Osteoblast (primary cell): ENCODE results near the gene AUTS2. TPM values are rescaled to one million over a fixed set of nuclear protein-coding genes. Genes with fewer than 3 reads are reported as not detected.

Source experiments
- DNase-seq: peaks from one replicate; pipeline ENCODE4 v3.0.0; 2011; ENCODE audit warnings: low spot score, mixed read lengths; ENCODE audit not compliant: insufficient read length; ENCODE audit errors: missing footprints
- H2AFZ ChIP-seq: 2 replicates; pipeline ENCODE4 v1.6.0; 2011; ENCODE audit warnings: mild to moderate bottlenecking, low read length
- H3K27ac ChIP-seq: 2 replicates; pipeline ENCODE4 v1.5.1; 2011; ENCODE audit warnings: mild to moderate bottlenecking, low read depth, low read length, moderate library complexity
- H3K27me3 ChIP-seq: 2 replicates; pipeline ENCODE4 v1.6.0; 2012; ENCODE audit warnings: mild to moderate bottlenecking, control low read depth, inconsistent platforms, low read length, moderate library complexity; ENCODE audit not compliant: insufficient read depth
- H3K36me3 ChIP-seq: 2 replicates; pipeline ENCODE4 v1.5.1; 2011; ENCODE audit warnings: mild to moderate bottlenecking, low read length, control low read depth, moderate library complexity; ENCODE audit not compliant: insufficient read depth
- H3K4me1 ChIP-seq: 2 replicates; pipeline ENCODE4 v1.5.1; 2011; ENCODE audit warnings: mild to moderate bottlenecking, low read length, control low read depth, moderate library complexity; ENCODE audit not compliant: insufficient read depth
- H3K4me2 ChIP-seq: 2 replicates; pipeline ENCODE4 v1.6.0; 2011; ENCODE audit warnings: mild to moderate bottlenecking, low read length; ENCODE audit not compliant: insufficient read depth
- H3K4me3 ChIP-seq: fragments of 200-600 bp; sonication (generic); 3 replicates; pipeline ENCODE4 v1.5.1; 2012; ENCODE audit warnings: mild to moderate bottlenecking, low read length, inconsistent platforms; ENCODE audit not compliant: insufficient read depth
- H3K79me2 ChIP-seq: 2 replicates; pipeline ENCODE4 v1.6.0; 2012; ENCODE audit warnings: mild to moderate bottlenecking, low read length, control low read depth, inconsistent platforms; ENCODE audit not compliant: insufficient read depth
- H3K9me3 ChIP-seq: 2 replicates; pipeline ENCODE4 v1.5.1; 2011; ENCODE audit warnings: low read depth, low read length, control low read depth
- H4K20me1 ChIP-seq: 2 replicates; pipeline ENCODE4 v1.6.0; 2012; ENCODE audit warnings: mild to moderate bottlenecking, low read length, control low read depth; ENCODE audit not compliant: insufficient read depth
- CTCF ChIP-seq: IDR thresholded peaks from 2 replicates; pipeline ENCODE4 v1.5.1; 2011; ENCODE audit warnings: mild to moderate bottlenecking, low read depth, low read length, moderate library complexity; ENCODE audit errors: extremely low read depth
- total RNA-seq: library from RNA; depleted of rRNA; stranded (reverse); fragments of >200 nt; gene quantifications from 2 replicates; pipeline ENCODE4 v1.2.3, GENCODE V29; 2012

The AUTS2 gene
- total RNA-seq, 1 donor: 15.2 TPM

GRCh38 chr7:69880840-69881239 is 282.6 kb downstream of the AUTS2 start:
- no peak for TF ChIP-seq CTCF
- H3K79me2 ChIP-seq: no peaks in the 10 kb centered on the region
- no peaks in the 10 kb centered on the region for H3K36me3 ChIP-seq
- DNase-seq: no peak
- H3K4me3 ChIP-seq: no peak overlapping the region
- H3K27ac ChIP-seq: no peak overlapping the region
- no peaks in the 10 kb centered on the region for H4K20me1 ChIP-seq
- no peaks in the 10 kb centered on the region for H3K4me1 ChIP-seq
- H3K9me3 ChIP-seq: no peaks in the 10 kb centered on the region
- no peak overlapping the region for H3K4me2 ChIP-seq
- H2AFZ ChIP-seq: no peak overlapping the region
- H3K27me3 ChIP-seq: no peaks in the 10 kb centered on the region

- no peaks in the 10 kb centered on the region for H3K79me2 ChIP-seq
- no peaks in the 10 kb centered on the region for H3K4me1 ChIP-seq
- DNase-seq: no peak
- no peak for TF ChIP-seq CTCF
- H3K9me3 ChIP-seq: no peaks in the 10 kb centered on the region
- no peak overlapping the region for H2AFZ ChIP-seq
- H3K27ac ChIP-seq: no peak overlapping the region
- H3K4me3 ChIP-seq: no peak overlapping the region
- no peaks in the 10 kb centered on the region for H3K27me3 ChIP-seq
- no peaks in the 10 kb centered on the region for H3K36me3 ChIP-seq
- H4K20me1 ChIP-seq: no peaks in the 10 kb centered on the region
- no peak overlapping the region for H3K4me2 ChIP-seq
These were observed 284.0 kb downstream of the AUTS2 start for GRCh38 chr7:69882269-69882668.

- TF ChIP-seq CTCF: no peak
- no peak overlapping the region for H3K4me3 ChIP-seq
- no peaks in the 10 kb centered on the region for H3K9me3 ChIP-seq
These were observed 285.2 kb downstream of the AUTS2 start for GRCh38 chr7:69883399-69883891.

GRCh38 chr7:69885431-69885830 is 287.2 kb downstream of the AUTS2 start:
- no peak for TF ChIP-seq CTCF
- H3K4me1 ChIP-seq: no peaks in the 10 kb centered on the region
- no peaks in the 10 kb centered on the region for H3K79me2 ChIP-seq
- H3K9me3 ChIP-seq: no peaks in the 10 kb centered on the region
- H2AFZ ChIP-seq: no peak overlapping the region
- H3K4me2 ChIP-seq: no peak overlapping the region
- no peaks in the 10 kb centered on the region for H3K27me3 ChIP-seq
- peaks cover 3% of the 10 kb centered on the region for H4K20me1 ChIP-seq
- DNase-seq: no peak
- no peak overlapping the region for H3K4me3 ChIP-seq
- H3K27ac ChIP-seq: no peak overlapping the region
- no peaks in the 10 kb centered on the region for H3K36me3 ChIP-seq

More at GRCh38 chr7:69883399-69883891, 285.2 kb downstream of the AUTS2 start:
- DNase-seq: no peak
- no peaks in the 10 kb centered on the region for H3K4me1 ChIP-seq
- H3K36me3 ChIP-seq: no peaks in the 10 kb centered on the region
- no peaks in the 10 kb centered on the region for H4K20me1 ChIP-seq
- no peaks in the 10 kb centered on the region for H3K79me2 ChIP-seq
- H3K27me3 ChIP-seq: no peaks in the 10 kb centered on the region
- no peak overlapping the region for H2AFZ ChIP-seq
- no peak overlapping the region for H3K27ac ChIP-seq
- no peak overlapping the region for H3K4me2 ChIP-seq
